NK-92 treated with Interleukin-12 subunit alpha and Interleukin-12 subunit beta, amount 100 ng/mL, for 24 hours (cell line): ENCODE results near the gene PHF14.
"Not testable (repeated sequence)": the region's sequence is repeated elsewhere in the genome, so short reads cannot be mapped to it uniquely, and the experiment has no call there.

Source experiments
- DNase-seq: peaks from one replicate; lab custom pipeline; 2025; lab: John Stamatoyannopoulos, UW

Gene PHF14

GRCh38 chr7:10977113-10977512, 3.4 kb downstream of the PHF14 start:
- no peak for DNase-seq

- DNase-seq: no peak
Measured at GRCh38 chr7:10981317-10981716, 7.6 kb downstream of the PHF14 start.

GRCh38 chr7:10990748-10991147, 17.1 kb downstream of the PHF14 start:
- DNase-seq: not testable (repeated sequence)

- DNase-seq: not testable (repeated sequence)
Measured at GRCh38 chr7:10995482-10996166, 22.0 kb downstream of the PHF14 start.

GRCh38 chr7:10998996-10999757, 25.5 kb downstream of the PHF14 start:
- DNase-seq: no peak

GRCh38 chr7:11005202-11005601, 31.5 kb downstream of the PHF14 start:
- no peak for DNase-seq

- no peak for DNase-seq
Measured at GRCh38 chr7:11006291-11006690, 32.6 kb downstream of the PHF14 start.

GRCh38 chr7:11009631-11010030, 36.0 kb downstream of the PHF14 start:
- DNase-seq: no peak

- no peak for DNase-seq
Measured at GRCh38 chr7:11021468-11021867, 47.8 kb downstream of the PHF14 start.

- no peak for DNase-seq
Measured at GRCh38 chr7:11026452-11027359, 53.0 kb downstream of the PHF14 start.

GRCh38 chr7:11035661-11036060, 62.0 kb downstream of the PHF14 start:
- DNase-seq: no peak

- no peak for DNase-seq
Measured at GRCh38 chr7:11039974-11040373, 66.3 kb downstream of the PHF14 start.

- no peak for DNase-seq
Measured at GRCh38 chr7:11054033-11054432, 80.4 kb downstream of the PHF14 start.

- no peak for DNase-seq
Measured at GRCh38 chr7:11060893-11061292, 87.2 kb downstream of the PHF14 start.

GRCh38 chr7:11062110-11062509, 88.4 kb downstream of the PHF14 start:
- no peak for DNase-seq

GRCh38 chr7:11069591-11069990, 95.9 kb downstream of the PHF14 start:
- no peak for DNase-seq

- no peak for DNase-seq
Measured at GRCh38 chr7:11077816-11078215, 104.1 kb downstream of the PHF14 start.

GRCh38 chr7:11078247-11078834, 104.7 kb downstream of the PHF14 start:
- no peak for DNase-seq

- DNase-seq: no peak
Measured at GRCh38 chr7:11079907-11080306, 106.2 kb downstream of the PHF14 start.

GRCh38 chr7:11082121-11082520, 108.4 kb downstream of the PHF14 start:
- DNase-seq: no peak

GRCh38 chr7:11082552-11083213, 109.0 kb downstream of the PHF14 start:
- no peak for DNase-seq

GRCh38 chr7:11083214-11083568, 109.5 kb downstream of the PHF14 start:
- no peak for DNase-seq
